ENCODE measurements around the gene STIMATE.

STIMATE gene

GRCh38 chr3:52871761-52872160 is 25.6 kb downstream of the STIMATE start:
- in situ Hi-C loops (cut with MboI; ENCODE audit: low sequenced_read_pairs) = no loop called here

DNA sequence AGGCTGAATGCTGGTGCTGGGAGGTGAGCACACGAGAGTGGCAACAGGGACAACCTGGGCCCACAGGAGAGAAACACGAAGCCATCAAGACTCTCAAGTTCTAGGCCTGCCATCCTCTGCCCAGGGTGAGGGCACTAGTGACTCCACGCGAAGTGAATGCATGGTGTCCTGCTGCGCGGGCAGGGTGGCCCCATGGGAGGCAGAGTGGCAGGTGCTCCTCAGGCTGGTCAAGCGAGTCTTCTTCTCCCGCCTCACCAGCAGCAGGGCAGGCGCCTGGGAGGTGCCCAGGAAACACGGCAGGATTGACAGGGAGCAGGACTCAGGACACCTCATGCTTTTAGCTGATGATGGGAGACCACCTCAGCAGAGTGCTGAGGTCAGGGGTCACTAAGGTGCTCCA is 26.9 kb downstream of the STIMATE start:
- in situ Hi-C loops (cut with MboI; ENCODE audit: low sequenced_read_pairs) = no loop called here

- in situ Hi-C loops (cut with MboI; ENCODE audit: low sequenced_read_pairs) = no loop called here
Observed at GRCh38 chr3:52866427-52866826, 30.9 kb downstream of the STIMATE start.

DNA sequence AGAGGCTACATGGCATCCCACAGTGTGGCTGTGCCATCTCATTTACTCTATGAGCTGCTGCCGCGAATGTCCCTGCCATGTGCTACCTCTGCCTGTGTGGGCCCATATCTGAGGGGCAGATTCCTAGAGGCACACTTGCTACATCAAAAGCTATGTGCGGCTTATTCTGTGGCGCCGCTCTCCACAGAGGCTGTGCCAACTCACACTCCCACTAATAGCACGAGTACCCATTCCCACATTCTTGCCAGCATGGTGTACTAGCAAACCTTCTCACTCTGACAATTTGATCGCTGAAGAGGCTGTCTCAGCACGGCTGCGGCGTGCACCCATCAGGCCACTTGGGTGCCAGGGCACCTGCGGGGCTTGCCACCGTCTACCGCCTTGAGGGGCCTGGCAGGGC is 31.4 kb downstream of the STIMATE start:
- in situ Hi-C loops (cut with MboI; ENCODE audit: low sequenced_read_pairs) = no loop called here

- in situ Hi-C loops (cut with MboI; ENCODE audit: low sequenced_read_pairs) = no loop called here
Observed at GRCh38 chr3:52860424-52860768, 37.0 kb downstream of the STIMATE start.

DNA sequence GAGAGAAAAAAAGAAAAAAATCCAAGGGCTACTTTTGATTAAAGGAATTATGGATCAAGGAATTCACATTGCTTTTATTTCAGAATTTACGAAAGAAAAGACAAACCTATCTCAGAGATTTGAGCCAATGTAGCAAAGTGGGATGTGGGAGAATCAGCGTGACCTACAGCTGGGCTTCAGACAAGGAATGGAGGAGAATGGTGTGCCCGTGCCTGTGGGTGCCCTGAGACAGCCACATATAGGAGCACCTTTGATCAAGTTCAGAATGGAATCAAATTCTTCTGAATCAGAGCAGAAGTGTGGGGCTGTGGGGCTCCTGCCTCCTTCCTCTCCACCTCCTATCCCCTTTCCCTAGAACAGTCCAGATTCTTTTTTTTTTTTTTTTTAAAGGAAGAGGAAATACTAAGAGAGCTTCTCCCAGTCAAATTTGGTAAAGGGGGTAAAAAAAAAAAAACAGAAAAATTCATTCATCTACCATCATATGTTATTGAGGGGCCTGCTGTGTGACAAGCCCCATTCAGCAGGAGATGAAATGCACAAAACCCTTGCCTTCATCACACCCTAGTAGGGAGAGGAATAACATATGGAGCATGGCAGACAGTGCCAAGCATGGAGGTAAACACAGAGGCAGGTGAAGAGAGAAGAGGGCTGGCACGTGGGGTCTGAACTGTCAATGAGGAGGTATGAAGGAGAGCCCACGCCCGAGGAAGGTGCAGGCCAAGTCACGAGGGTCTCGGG is 37.5 kb downstream of the STIMATE start:
- in situ Hi-C loops (cut with MboI; ENCODE audit: low sequenced_read_pairs) = no loop called here

DNA sequence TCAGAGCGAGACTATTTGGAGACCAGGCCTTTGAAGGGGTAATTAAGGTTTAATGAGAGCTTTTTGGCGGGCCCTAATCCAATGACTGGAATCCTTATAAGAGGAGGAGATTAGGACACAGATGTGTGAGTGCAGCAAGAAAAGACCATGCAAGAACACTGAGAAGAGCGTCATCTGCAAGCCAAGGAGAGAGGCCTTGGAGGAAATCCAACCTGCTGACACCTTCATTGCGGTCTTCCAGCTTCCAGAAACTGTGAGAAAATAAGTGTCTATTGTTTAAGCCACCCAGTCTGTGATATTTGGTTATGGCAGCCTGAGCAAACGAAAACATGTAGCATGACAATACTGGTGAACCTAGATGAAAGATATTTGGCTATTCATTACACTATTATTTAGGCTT is 39.5 kb downstream of the STIMATE start:
- in situ Hi-C loops (cut with MboI; ENCODE audit: low sequenced_read_pairs) = no loop called here

GRCh38 chr3:52857133-52857532 is 40.2 kb downstream of the STIMATE start:
- in situ Hi-C loops (cut with MboI; ENCODE audit: low sequenced_read_pairs) = no loop called here

DNA sequence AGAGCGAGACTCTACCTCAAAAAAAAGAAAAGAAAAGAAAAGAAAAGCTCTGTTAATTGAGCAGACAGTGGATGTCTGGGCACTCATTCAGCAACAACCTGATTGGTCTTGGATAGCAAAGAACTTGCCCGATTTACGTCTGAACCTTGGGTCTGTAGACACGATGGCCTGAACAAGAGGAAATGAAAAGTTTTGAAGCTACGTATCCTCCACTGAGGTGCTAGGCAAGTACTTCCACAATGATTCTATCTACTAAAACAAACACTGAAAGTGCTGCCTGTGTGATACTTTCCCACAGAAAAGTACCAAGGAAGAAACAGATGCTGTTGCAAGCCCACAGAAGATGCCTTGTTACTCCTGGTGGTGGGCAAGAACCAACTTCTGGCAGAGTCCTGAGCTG is 40.7 kb downstream of the STIMATE start:
- in situ Hi-C loops (cut with MboI; ENCODE audit: low sequenced_read_pairs) = no loop called here

DNA sequence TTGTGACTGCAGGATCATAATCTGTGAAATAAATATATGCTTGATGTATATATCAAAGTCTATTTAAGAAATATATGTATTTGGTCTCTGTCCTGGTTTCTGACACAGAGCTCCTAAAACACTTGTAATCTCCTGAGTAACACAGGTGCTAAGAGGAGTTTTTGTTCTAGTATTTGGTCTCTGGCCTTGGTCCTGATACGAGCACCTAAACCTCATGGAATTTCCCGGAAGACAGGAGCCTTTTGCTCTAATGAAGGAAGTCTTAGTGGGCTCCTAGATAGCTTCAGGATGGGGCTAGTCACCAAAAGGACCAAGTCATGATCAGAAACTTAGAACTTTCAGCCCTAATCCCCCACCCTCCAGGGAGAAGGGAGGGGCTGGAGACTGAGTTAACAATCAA is 43.3 kb downstream of the STIMATE start:
- in situ Hi-C loops (cut with MboI; ENCODE audit: low sequenced_read_pairs) = no loop called here

GRCh38 chr3:52852419-52852818 is 44.9 kb downstream of the STIMATE start:
- in situ Hi-C loops (cut with MboI; ENCODE audit: low sequenced_read_pairs) = no loop called here

DNA sequence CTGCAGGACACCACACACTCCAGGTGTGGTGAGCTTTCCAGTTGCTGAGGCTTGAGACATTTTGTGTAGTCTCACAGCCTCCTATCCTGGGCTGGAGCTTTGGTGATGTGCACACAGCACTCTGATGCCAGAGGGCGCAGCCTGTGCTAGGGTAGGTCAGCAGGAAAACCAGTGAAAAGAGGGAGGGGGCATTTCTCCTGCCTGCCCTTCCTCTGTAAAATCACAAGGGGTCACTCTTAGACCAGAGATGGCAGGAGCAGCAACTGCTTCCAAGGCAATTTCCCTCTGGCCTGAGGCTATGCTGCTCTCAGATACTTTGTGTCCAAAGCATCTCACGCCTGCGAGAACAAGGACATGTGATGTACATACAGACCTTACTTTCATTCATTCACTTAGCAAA is 46.0 kb downstream of the STIMATE start:
- in situ Hi-C loops (cut with MboI; ENCODE audit: low sequenced_read_pairs) = no loop called here

DNA sequence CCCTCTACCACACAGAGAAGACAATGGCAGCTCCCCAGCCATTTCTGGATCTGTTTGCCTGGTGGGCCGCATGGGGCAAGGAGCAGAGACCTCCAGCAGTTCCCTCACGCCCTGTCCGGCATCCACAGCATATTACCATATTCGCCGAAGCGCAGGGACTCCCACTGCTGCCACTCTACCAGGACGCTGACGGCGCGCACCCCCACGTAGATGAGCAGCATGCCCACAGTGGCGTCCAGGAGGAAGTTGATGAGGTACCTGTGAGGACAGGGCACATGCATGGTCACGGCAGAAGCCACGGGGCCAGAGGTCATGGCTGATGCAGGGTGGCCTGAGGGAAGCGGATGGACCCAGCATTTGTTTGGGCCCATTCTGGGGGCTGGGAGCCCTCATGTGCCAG is 47.7 kb downstream of the STIMATE start:
- in situ Hi-C loops (cut with MboI; ENCODE audit: low sequenced_read_pairs) = no loop called here

- in situ Hi-C loops (cut with MboI; ENCODE audit: low sequenced_read_pairs) = no loop called here
Observed at GRCh38 chr3:52848617-52849016, 48.7 kb downstream of the STIMATE start.

DNA sequence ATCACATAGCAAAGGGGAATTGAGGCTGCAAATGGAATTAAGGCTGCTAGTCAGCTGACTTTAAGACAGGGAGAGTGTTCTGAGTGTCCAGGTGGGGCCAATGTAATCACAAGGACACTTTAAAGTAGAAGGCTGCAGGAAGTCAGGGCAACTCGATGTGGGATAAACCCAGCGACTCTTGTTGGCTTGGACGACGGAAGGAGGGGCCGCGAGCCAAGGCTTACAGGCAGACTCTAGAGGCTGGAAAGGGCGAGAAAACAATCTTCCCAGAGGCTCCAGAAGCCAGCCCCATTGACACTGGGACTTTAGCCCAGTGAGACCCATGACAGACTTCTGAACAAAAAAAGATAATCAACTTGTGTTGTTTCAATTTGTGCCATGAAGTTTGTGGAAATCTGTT is 49.6 kb downstream of the STIMATE start:
- in situ Hi-C loops (cut with MboI; ENCODE audit: low sequenced_read_pairs) = no loop called here

DNA sequence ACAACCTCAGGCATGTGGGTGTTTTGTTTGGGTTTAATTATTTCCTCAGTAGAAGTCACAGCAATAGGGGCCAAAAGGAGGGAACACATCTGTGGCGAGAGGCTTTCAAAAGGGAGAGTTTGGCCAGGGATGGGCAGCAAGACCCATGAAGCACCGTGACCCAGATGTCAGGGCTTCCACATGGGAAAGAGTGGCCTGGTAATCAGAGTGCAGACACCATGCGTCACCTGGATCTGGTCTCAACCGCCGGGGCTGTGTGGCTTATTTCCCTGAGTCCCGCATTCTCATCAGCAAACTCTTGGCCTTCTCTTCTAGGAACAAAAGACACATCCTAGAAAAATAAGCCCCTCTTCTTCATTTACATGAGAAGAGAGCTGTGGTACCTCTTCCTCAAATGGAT is 50.1 kb downstream of the STIMATE start:
- in situ Hi-C loops (cut with MboI; ENCODE audit: low sequenced_read_pairs) = no loop called here

DNA sequence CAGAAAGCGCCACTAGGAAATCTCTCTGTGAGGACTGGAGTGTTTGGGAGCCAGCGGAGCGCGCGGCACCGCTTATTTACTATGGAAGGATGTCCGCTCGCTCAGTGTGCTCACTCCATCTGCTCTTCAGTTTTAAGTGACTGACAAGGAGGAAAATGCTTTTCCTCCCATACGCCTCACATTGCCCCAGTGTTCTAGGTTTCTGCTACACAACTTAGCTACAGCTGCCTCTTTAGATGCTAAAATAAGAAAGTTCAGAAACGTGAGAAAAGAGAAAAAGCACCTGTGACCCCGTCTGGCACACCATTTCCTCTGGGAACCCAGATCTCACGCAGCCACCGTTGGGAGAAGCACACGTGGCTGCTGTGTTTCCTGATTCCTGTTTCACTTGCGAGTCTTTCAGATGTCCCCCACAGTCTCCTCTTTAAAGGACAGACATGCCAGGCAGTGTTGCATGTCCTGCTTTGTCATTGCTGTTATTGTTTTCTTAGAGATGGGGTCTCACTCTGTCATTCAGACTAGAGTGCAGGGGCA is 50.8 kb downstream of the STIMATE start:
- in situ Hi-C loops (cut with MboI; ENCODE audit: low sequenced_read_pairs) = no loop called here

- in situ Hi-C loops (cut with MboI; ENCODE audit: low sequenced_read_pairs) = no loop called here
Observed at GRCh38 chr3:52845691-52846431, 51.5 kb downstream of the STIMATE start.

- in situ Hi-C loops (cut with MboI; ENCODE audit: low sequenced_read_pairs) = no loop called here
Observed at GRCh38 chr3:52845157-52845556, 52.2 kb downstream of the STIMATE start.

DNA sequence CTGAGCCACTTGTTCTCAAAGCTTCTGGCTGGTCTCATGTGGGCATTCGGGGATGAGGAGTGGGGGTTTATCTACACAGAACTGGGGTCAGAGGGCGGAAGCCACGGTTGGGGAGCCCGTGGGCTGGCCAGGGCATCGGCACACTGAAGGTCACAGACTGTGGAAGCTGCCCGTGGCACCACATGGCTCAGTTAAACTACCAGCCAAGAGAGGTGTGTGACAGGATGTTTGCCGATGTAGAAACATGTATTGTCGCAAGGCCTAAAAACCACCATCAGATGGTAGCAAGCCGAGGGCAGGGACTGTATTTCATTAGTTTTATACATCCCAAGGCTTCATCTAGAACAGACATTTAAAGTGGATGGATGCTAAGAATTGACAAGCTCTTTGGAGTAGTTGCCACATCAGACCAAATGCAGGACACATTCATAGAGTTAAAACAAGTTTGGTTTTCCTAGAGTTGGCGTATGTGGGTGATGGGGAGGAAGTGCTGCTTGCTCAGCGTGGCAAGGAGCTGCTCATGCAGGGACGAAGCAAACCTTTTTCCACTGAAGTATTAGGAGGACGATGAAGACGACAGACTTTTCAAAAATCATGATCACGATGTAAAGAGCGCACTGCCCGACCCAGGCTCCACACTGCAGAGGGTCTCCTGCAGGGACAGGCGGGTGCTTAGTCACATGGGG is 52.9 kb downstream of the STIMATE start:
- in situ Hi-C loops (cut with MboI; ENCODE audit: low sequenced_read_pairs) = no loop called here

DNA sequence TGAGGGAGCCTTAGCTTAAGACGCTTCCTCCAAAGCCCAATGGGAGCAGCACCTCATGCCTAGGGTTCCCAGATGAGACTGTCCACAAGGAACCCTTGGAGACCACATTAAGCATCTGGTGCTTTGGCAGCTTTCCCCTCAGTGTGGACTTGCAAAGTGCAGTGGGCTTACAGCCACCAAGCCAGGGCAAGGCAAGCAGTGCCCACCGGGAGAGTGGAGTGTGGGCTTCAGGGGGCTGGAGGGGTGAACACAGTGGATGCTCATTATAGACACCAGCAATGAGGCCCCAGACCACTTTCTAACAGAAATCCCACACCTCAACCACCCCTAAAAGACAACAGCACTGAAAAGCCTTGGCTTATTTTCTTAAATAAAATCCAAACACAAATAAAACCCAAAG is 53.5 kb downstream of the STIMATE start:
- in situ Hi-C loops (cut with MboI; ENCODE audit: low sequenced_read_pairs) = no loop called here

Measured in HL-60/S4 (cell line).